Measurements from ENCODE around the gene PPP1R15B. TPM values are rescaled to one million over a fixed set of nuclear protein-coding genes. Genes with fewer than 3 reads are reported as not detected.
A peak's percentile ranks its signal among the peaks of the same experiment; 100 is the strongest.

PPP1R15B gene
- total and polyA plus RNA-seq, 2 of the 4 experiments (the other 2 are of a cell fraction) = 14.9 to 15.0 TPM

- H2BK20ac ChIP-seq (ENCODE audit: low read depth, low read length) = no peak overlapping the region
- H3K9ac ChIP-seq (ENCODE audit: low read depth, low read length) = no peak overlapping the region
- no peak overlapping the region for H2AK5ac ChIP-seq (ENCODE audit: low read depth, low read length)
- H2BK120ac ChIP-seq (ENCODE audit: low read depth, low read length) = no peak overlapping the region
- no peaks in the 10 kb centered on the region for H3K9me1 ChIP-seq (ENCODE audit: insufficient read depth, low read length)
- H3K79me1 ChIP-seq (ENCODE audit: low read depth in 1 of 2, low read length in 2 of 2) = no peaks in the 10 kb centered on the region
- no peak overlapping the region for H3K56ac ChIP-seq (ENCODE audit: extremely low read depth, insufficient read depth, low read length)
- H3K4me3 ChIP-seq (ENCODE audit: insufficient read depth, low read depth, low read length) = no peak overlapping the region
- ChIA-PET POLR2A (ENCODE audit: unreplicated experiment) (no interaction called here), CTCF (interaction anchor here (0.6 to 1.7 kb wide), 5 partner anchors 12 to 103 kb away, joined by 3 to 5 read pairs (median 4); no protein-coding TSS in a partner anchor)
- H2BK5ac ChIP-seq (ENCODE audit: low read depth, low read length, poor library complexity, severe bottlenecking) = no peak overlapping the region
- dilution Hi-C loops (cut with HindIII; ENCODE audit: low sequenced_read_pairs, unreplicated experiment) = no loop called here
- BruUV-seq (replicated peaks) = no TSS peak
- no peak for ATAC-seq (ENCODE audit: low read depth)
- H3K14ac ChIP-seq (replicated peaks; ENCODE audit: low read depth, low read length) = no peak overlapping the region
- H3K23ac ChIP-seq (ENCODE audit: low read depth, low read length) = no peak overlapping the region
- H3K27me3 ChIP-seq (ENCODE audit: control insufficient read depth, insufficient read depth, low read length) = no peaks in the 10 kb centered on the region
- H3K4me1 ChIP-seq (ENCODE audit: control insufficient read depth, insufficient read depth, low read length) = peaks cover 14% of the 10 kb centered on the region; the same call in 1 of the 2 replicates
- 70% methylated on average over 2 of the region's 4 CpGs; no CpG with 5 or more reads in 1 of the 2 experiments for WGBS, 2 experiments (ENCODE audit: extremely low coverage in 2 of 2, insufficient read length in 1 of 2)
- H4K20me1 ChIP-seq (ENCODE audit: insufficient read depth, low read length) = no peaks in the 10 kb centered on the region
- TF ChIP-seq RCOR1 (IDR thresholded peaks at IDR 0.05; ENCODE audit: insufficient replicate concordance, low read length) (no peak), MAZ (IDR thresholded peaks at IDR 0.05; ENCODE audit: borderline replicate concordance, low read depth, low read length) (no peak), MAFK (IDR thresholded peaks at IDR 0.05; ENCODE audit: low read depth, low read length) (no peak), NFE2L2 (IDR thresholded peaks at IDR 0.05; ENCODE audit: low read depth, low read length) (no peak), FOS (IDR thresholded peaks at IDR 0.05; ENCODE audit: low read depth, low read length) (no peak), POLR2A (IDR thresholded peaks at IDR 0.05; ENCODE audit: low read depth, low read length) (no peak), ELK1 (IDR thresholded peaks at IDR 0.05; ENCODE audit: borderline replicate concordance, low read depth, low read length) (no peak), RAD21 (IDR thresholded peaks at IDR 0.05; ENCODE audit: low read length) (no peak), RFX5 (IDR thresholded peaks at IDR 0.05; ENCODE audit: low read depth, low read length) (no peak), MXI1 (IDR thresholded peaks at IDR 0.05; ENCODE audit: borderline replicate concordance, low read depth, low read length) (no peak), SMC3 (IDR thresholded peaks at IDR 0.05; ENCODE audit: low read depth, low read length) (no peak), CHD1 (IDR thresholded peaks at IDR 0.05; ENCODE audit: low read depth, low read length) (no peak), CTCF (conservative IDR thresholded peaks at IDR 0.05; ENCODE audit: low read depth, low read length) (no peak), BHLHE40 (IDR thresholded peaks at IDR 0.05; ENCODE audit: low read depth, low read length) (no peak), USF2 (IDR thresholded peaks at IDR 0.05; ENCODE audit: low read depth, low read length) (no peak), CEBPB (IDR thresholded peaks at IDR 0.05; ENCODE audit: low read depth, low read length) (no peak)
- H2BK15ac ChIP-seq (ENCODE audit: low read depth, low read length) = no peak overlapping the region
- H2AK9ac ChIP-seq (replicated peaks; ENCODE audit: low read depth, low read length, poor library complexity) = peak overlapping the region; percentile 62
- H3K18ac ChIP-seq (ENCODE audit: low read depth, low read length) = no peak overlapping the region
- H3K27ac ChIP-seq (ENCODE audit: insufficient read depth, low read length) = no peak overlapping the region
- no peak overlapping the region for H2AFZ ChIP-seq (replicated peaks; ENCODE audit: low read length, poor library complexity)
- peak; percentile 26 for DNase-seq
- in situ Hi-C loops (cut with MboI; ENCODE audit: low sequenced_read_pairs) = no loop called here
- no peak overlapping the region for H3K4me2 ChIP-seq (ENCODE audit: low read depth, low read length)
- no peak overlapping the region for H4K8ac ChIP-seq (ENCODE audit: low read depth in 2 of 2, low read length in 2 of 2)
- intact Hi-C loops (cut with micrococcal nuclease) = loop anchor here (10.0 kb wide), 1 partner anchor 62 kb away; no protein-coding TSS in a partner anchor
- no peak overlapping the region for H4K91ac ChIP-seq (ENCODE audit: insufficient read depth, low read depth, low read length)
- H3K9me3 ChIP-seq (ENCODE audit: control insufficient read depth, insufficient read depth, low read length) = no peaks in the 10 kb centered on the region
- H3K36me3 ChIP-seq (ENCODE audit: control insufficient read depth, insufficient read depth, low read length) = no peaks in the 10 kb centered on the region
- no peak overlapping the region for H3K4ac ChIP-seq (ENCODE audit: low read depth, low read length)
- peak overlapping the region; percentile 4; the same call in 1 of the 2 replicates for H4K5ac ChIP-seq (ENCODE audit: low read depth, low read length)
Observed at GRCh38 chr1:204356997-204357396, 54.6 kb downstream of the PPP1R15B start.
